Epithelial cell of esophagus (primary cell): Measurements from ENCODE around the gene AGTPBP1.
"Not testable (repeated sequence)": the region's sequence is repeated elsewhere in the genome, so short reads cannot be mapped to it uniquely, and the experiment has no call there.

ENCODE experiments used
- DNase-seq: peaks from one replicate; pipeline ENCODE4 v3.0.0; 2010; ENCODE audit warnings: low read depth
- H3K4me3 ChIP-seq: 2 replicates; pipeline ENCODE4 v1.5.1; 2011; ENCODE audit warnings: mild to moderate bottlenecking, low read length, control low read depth
- CTCF ChIP-seq: IDR thresholded peaks from 2 replicates; pipeline ENCODE4 v1.5.1; 2011; ENCODE audit warnings: low read depth, mild to moderate bottlenecking, low read length, control low read depth, inconsistent platforms; ENCODE audit not compliant: insufficient read depth; ENCODE audit errors: missing control alignments

Gene AGTPBP1

DNA sequence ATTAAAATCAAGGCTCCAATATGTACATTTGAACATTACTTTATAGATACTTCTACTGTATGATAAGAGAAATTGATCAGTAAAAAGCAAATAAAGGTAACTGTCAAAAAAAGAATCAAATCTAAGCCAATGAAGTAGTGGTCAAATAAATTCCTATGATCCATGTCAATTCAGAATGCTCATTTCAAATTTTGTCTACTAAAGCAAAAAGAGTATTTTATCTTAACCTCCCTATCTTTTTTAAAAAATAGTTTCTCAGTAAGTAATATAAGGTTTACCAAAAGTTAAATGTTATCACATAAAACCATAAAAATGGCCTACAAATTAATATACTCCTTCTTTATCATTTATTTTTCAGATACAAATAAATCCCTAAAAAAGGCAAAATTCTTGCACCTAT lies 165.9 kb downstream of the AGTPBP1 start:
- TF ChIP-seq CTCF: no peak
- no peak for DNase-seq
- no peak overlapping the region for H3K4me3 ChIP-seq

DNA sequence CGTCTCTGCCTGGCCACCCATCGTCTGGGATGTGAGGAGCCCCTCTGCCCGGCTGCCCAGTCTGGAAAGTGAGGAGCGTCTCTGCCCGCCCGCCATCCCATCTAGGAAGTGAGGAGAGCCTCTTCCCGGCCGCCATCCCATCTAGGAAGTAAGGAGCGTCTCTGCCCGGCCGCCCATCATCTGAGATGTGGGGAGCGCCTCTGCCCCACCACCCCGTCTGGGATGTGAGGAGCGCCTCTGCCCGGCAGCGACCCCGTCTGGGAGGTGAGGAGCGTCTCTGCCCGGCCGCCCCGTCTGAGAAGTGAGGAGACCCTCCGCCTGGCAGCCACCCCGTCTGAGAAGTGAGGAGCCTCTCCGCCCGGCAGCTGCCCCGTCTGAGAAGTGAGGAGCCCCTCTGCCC lies 168.2 kb downstream of the AGTPBP1 start:
- DNase-seq, H3K4me3 ChIP-seq: not testable (repeated sequence)

DNA sequence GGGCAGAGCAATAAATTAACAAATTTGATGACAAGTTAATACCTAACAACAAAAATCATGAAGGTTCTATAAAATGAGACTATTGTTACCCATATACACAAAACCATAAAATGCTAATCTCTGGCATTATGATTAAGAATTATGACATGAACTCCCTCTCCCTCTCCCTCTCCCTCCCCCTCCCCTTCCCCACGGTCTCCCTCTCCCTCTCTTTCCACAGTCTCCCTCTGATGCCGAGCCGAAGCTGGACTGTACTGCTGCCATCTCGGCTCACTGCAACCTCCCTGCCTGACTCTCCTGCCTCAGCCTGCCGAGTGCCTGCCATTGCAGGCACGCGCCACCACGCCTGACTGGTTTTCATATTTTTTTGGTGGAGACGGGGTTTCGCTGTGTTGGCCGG lies 168.8 kb downstream of the AGTPBP1 start:
- not testable (repeated sequence) for DNase-seq, H3K4me3 ChIP-seq

DNA sequence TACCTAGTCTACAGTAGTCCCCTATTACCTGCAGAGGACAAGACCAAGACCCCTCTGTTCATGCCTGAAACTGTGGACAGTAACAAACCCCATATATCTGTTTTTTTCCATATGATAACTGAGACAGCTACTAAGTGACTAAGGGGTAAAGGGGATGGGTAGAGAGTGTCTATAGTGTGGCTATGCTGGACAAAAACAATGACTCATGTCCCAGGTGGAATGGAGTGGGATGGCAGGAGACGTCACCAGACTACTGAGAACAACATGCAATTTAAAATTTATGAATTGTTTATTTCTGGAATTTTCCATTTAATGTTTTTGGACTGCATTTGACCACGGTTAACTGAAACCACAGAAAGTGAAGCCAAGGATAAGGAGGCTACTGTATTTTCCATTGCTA lies 171.8 kb downstream of the AGTPBP1 start:
- H3K4me3 ChIP-seq: no peak overlapping the region
- no peak for TF ChIP-seq CTCF
- DNase-seq: peak; percentile 62

- no peak for DNase-seq
- no peak overlapping the region for H3K4me3 ChIP-seq
- TF ChIP-seq CTCF: no peak
Observed at GRCh38 chr9:85559526-85559925, 182.2 kb downstream of the AGTPBP1 start.

- no peak overlapping the region for H3K4me3 ChIP-seq
- DNase-seq: no peak
- no peak for TF ChIP-seq CTCF
Observed at GRCh38 chr9:85554349-85554748, 187.4 kb downstream of the AGTPBP1 start.

GRCh38 chr9:85553475-85553874 lies 188.3 kb downstream of the AGTPBP1 start:
- no peak for TF ChIP-seq CTCF
- H3K4me3 ChIP-seq: no peak overlapping the region
- DNase-seq: no peak

DNA sequence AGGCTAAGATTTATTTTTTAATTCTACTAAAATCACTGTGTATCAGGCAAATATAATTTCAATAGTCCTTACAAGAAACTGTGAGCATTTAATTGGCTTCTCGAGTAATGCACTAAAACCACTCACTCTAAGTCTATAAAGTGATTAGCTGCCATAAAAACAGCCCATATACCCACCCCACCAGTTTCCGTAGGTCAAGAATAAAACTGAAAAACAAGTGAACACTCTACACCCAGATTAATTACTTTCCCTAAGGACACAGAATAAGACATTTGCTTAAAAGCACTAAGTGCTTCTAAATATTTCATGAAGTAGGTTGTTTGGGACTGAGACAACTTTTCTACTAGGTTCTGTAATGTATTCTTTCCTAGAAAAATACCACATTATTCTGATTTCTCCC lies 194.2 kb downstream of the AGTPBP1 start:
- no peak for DNase-seq
- no peak overlapping the region for H3K4me3 ChIP-seq
- TF ChIP-seq CTCF: no peak
